HEK293T (cell line): Measurements from ENCODE around the gene NFRKB.
"Not testable (repeated sequence)": the region's sequence is repeated elsewhere in the genome, so short reads cannot be mapped to it uniquely, and the experiment has no call there.

ENCODE experiments used
- CTCF ChIA-PET: fragments of 350-600 bp; formaldehyde crosslinking; extraction: SDS; loops from one replicate; lab custom pipeline; 2021; ENCODE audit warnings: antibody characterized with exemption, inconsistent platforms; lab: Yijun Ruan, JAX
- POLR2A ChIA-PET: fragments of 350-600 bp; formaldehyde crosslinking; extraction: SDS; loops from one replicate; lab custom pipeline; 2020; ENCODE audit warnings: antibody characterized with exemption, inconsistent platforms; lab: Yijun Ruan, JAX
- DNase-seq: peaks from one replicate; pipeline ENCODE4 v3.0.0; 2012; ENCODE audit warnings: mixed read lengths; ENCODE audit errors: extremely low spot score
- ARNT ChIP-seq: fragments of 450-650 bp; IDR thresholded peaks from 2 replicates; pipeline ENCODE4 v1.6.1; 2017; ENCODE audit warnings: mild to moderate bottlenecking
- BHLHE40 ChIP-seq: fragments of 450-650 bp; IDR thresholded peaks from 2 replicates; pipeline ENCODE4 v1.6.1; 2016; ENCODE audit warnings: mild to moderate bottlenecking, moderate library complexity, borderline replicate concordance
- CTBP1 ChIP-seq: fragments of 450-650 bp; IDR thresholded peaks from 2 replicates; pipeline ENCODE4 v1.6.1; 2016; ENCODE audit warnings: borderline replicate concordance
- ELF4 ChIP-seq: fragments of 450-650 bp; IDR thresholded peaks from 2 replicates; pipeline ENCODE4 v1.6.1; 2017; ENCODE audit warnings: antibody characterized with exemption
- FOXA1 ChIP-seq: fragments of 450-650 bp; IDR thresholded peaks from 2 replicates; pipeline ENCODE4 v1.6.1; 2016; ENCODE audit warnings: mild to moderate bottlenecking
- FOXK2 ChIP-seq: fragments of 450-650 bp; IDR thresholded peaks from 2 replicates; pipeline ENCODE4 v1.6.1; 2016; ENCODE audit warnings: mild to moderate bottlenecking
- FOXM1 ChIP-seq: fragments of 450-650 bp; IDR thresholded peaks from 2 replicates; pipeline ENCODE4 v1.6.1; 2017; ENCODE audit warnings: mild to moderate bottlenecking, borderline replicate concordance
- HDGF ChIP-seq: fragments of 450-650 bp; IDR thresholded peaks from 2 replicates; pipeline ENCODE4 v1.6.1; 2017; ENCODE audit warnings: antibody characterized with exemption, borderline replicate concordance
- L3MBTL2 ChIP-seq: fragments of 450-650 bp; conservative IDR thresholded peaks from 2 replicates; pipeline ENCODE4 v1.6.1; 2016; ENCODE audit warnings: mild to moderate bottlenecking
- LEF1 ChIP-seq: fragments of 450-650 bp; IDR thresholded peaks from 2 replicates; pipeline ENCODE4 v1.6.1; 2017; ENCODE audit warnings: mild to moderate bottlenecking, borderline replicate concordance
- NFRKB ChIP-seq: fragments of 450-650 bp; IDR thresholded peaks from 2 replicates; pipeline ENCODE4 v1.6.1; 2016; ENCODE audit warnings: mild to moderate bottlenecking, moderate library complexity
- PKNOX1 ChIP-seq: fragments of 450-650 bp; IDR thresholded peaks from 2 replicates; pipeline ENCODE4 v1.6.1; 2016
- SP1 ChIP-seq: fragments of 450-650 bp; IDR thresholded peaks from 2 replicates; pipeline ENCODE4 v1.6.1; 2017
- SUZ12 ChIP-seq: fragments of 450-650 bp; IDR thresholded peaks from 2 replicates; pipeline ENCODE4 v1.6.1; 2016; ENCODE audit warnings: mild to moderate bottlenecking
- TARDBP ChIP-seq: fragments of 450-650 bp; IDR thresholded peaks from 2 replicates; pipeline ENCODE4 v1.6.1; 2016
- ZNF384 ChIP-seq: fragments of 450-650 bp; IDR thresholded peaks from 2 replicates; pipeline ENCODE4 v1.6.1; 2016

NFRKB gene

GRCh38 chr11:129885381-129885780, 10.0 kb downstream of the NFRKB start:
- TF ChIP-seq SUZ12 (no peak), L3MBTL2 (no peak), LEF1 (no peak), NFRKB (no peak), SP1 (no peak), TARDBP (no peak)
- no peak for DNase-seq
- ChIA-PET POLR2A (no interaction called here), CTCF (no interaction called here)

- POLR2A ChIA-PET: no interaction called here
- TF ChIP-seq LEF1 (no peak), L3MBTL2 (no peak), CTBP1 (no peak), TARDBP (no peak), FOXA1 (no peak), ARNT (no peak), ELF4 (no peak), BHLHE40 (no peak), SUZ12 (no peak), HDGF (no peak), SP1 (no peak), ZNF384 (no peak), PKNOX1 (no peak), FOXM1 (no peak)
- CTCF ChIA-PET: no interaction called here
- DNase-seq: no peak
Measured at GRCh38 chr11:129884581-129884980, 10.8 kb downstream of the NFRKB start.

- ChIA-PET CTCF (interaction anchor here (1.1 to 1.9 kb wide), 2 partner anchors 8 to 14 kb away, joined by 4 to 6 read pairs; partner anchors contain the start of gene NFRKB), POLR2A (no interaction called here)
- peak; percentile 64 for DNase-seq
- TF ChIP-seq FOXK2 (no peak), CTBP1 (no peak), HDGF (no peak), L3MBTL2 (no peak), LEF1 (no peak), FOXA1 (no peak), PKNOX1 (no peak), ELF4 (no peak), SP1 (no peak), SUZ12 (no peak), ZNF384 (no peak), BHLHE40 (no peak), NFRKB (no peak), TARDBP (no peak), FOXM1 (no peak), ARNT (no peak)
Measured at GRCh38 chr11:129881570-129882170, 13.7 kb downstream of the NFRKB start.

GRCh38 chr11:129880311-129880710, 15.1 kb downstream of the NFRKB start:
- ChIA-PET POLR2A (no interaction called here), CTCF (no interaction called here)
- DNase-seq: no peak
- no peak for TF ChIP-seq L3MBTL2
- TF ChIP-seq HDGF: no peak
- TF ChIP-seq LEF1: no peak
- TF ChIP-seq SP1: no peak
- no peak for TF ChIP-seq NFRKB
- TF ChIP-seq TARDBP: no peak
- no peak for TF ChIP-seq ZNF384
- no peak for TF ChIP-seq PKNOX1
- TF ChIP-seq FOXK2: no peak
- TF ChIP-seq FOXM1: no peak
- no peak for TF ChIP-seq FOXA1
- TF ChIP-seq ARNT: no peak
- TF ChIP-seq ELF4: no peak
- TF ChIP-seq CTBP1: no peak

GRCh38 chr11:129871914-129872313, 23.5 kb downstream of the NFRKB start:
- POLR2A ChIA-PET: no interaction called here
- TF ChIP-seq L3MBTL2: no peak
- no peak for TF ChIP-seq ZNF384
- TF ChIP-seq ELF4: no peak
- TF ChIP-seq LEF1: no peak
- TF ChIP-seq FOXA1: no peak
- no peak for TF ChIP-seq FOXK2
- TF ChIP-seq FOXM1: no peak
- no peak for TF ChIP-seq SP1
- TF ChIP-seq HDGF: no peak
- no peak for TF ChIP-seq ARNT
- no peak for TF ChIP-seq CTBP1
- DNase-seq: no peak
- CTCF ChIA-PET: no interaction called here

GRCh38 chr11:129868626-129869025, 26.8 kb downstream of the NFRKB start:
- CTCF ChIA-PET, DNase-seq, POLR2A ChIA-PET: not testable (repeated sequence)

- TF ChIP-seq FOXM1 (no peak), ARNT (no peak), NFRKB (no peak), TARDBP (no peak), FOXA1 (no peak), LEF1 (no peak), ZNF384 (no peak), CTBP1 (no peak), BHLHE40 (no peak), FOXK2 (no peak), SUZ12 (no peak), SP1 (no peak), HDGF (no peak), L3MBTL2 (no peak), PKNOX1 (no peak), ELF4 (no peak)
- ChIA-PET CTCF (no interaction called here), POLR2A (no interaction called here)
- DNase-seq: no peak
Measured at GRCh38 chr11:129866311-129866710, 29.1 kb downstream of the NFRKB start.
